B cell (primary cell): ENCODE measurements around the gene DNASE2. TPM values are rescaled to one million over a fixed set of nuclear protein-coding genes. Genes with fewer than 3 reads are reported as not detected.

Experiments
- ATAC-seq: fragments of 200-7000 bp; cut with Tn5 transposase; one replicate; pipeline ENCODE4 v1.10.0; 2021; ENCODE audit warnings: low read depth, mild to moderate bottlenecking, moderate number of reproducible peaks, moderate library complexity
- CTCF ChIA-PET: fragments of 350-600 bp; sonication (Branson Sonifier 250); formaldehyde crosslinking; loops from one replicate; lab custom pipeline; 2021; ENCODE audit warnings: antibody characterized with exemption, inconsistent platforms; lab: Charles Lee
- POLR2A ChIA-PET: fragments of 350-600 bp; sonication (Branson Sonifier 250); formaldehyde crosslinking; loops from one replicate; lab custom pipeline; 2021; ENCODE audit warnings: antibody characterized with exemption; lab: Charles Lee
- DNase-seq: peaks from one replicate; pipeline ENCODE4 v3.0.0; 2013
- H2AFZ ChIP-seq: 2 replicates; pipeline ENCODE4 v1.6.1; 2012; ENCODE audit warnings: mild to moderate bottlenecking, low read depth, low read length; ENCODE audit not compliant: insufficient read depth, poor library complexity, severe bottlenecking
- H3K27ac ChIP-seq, 2 donors: 1 replicate in 1 of 2; 2 replicates in 1 of 2; pipeline ENCODE4 v1.5.1; 2012 to 2013; ENCODE audit warnings: low read length in 2 of 2, mild to moderate bottlenecking in 2 of 2, moderate library complexity in 1 of 2
- H3K27me3 ChIP-seq, 4 experiments: fragments of 200-600 bp in 1 of 4; sonication (generic) in 1 of 4; replicated peaks in 1 of 4; 1 replicate in 2 of 4; 2 replicates in 2 of 4; pipeline versions ENCODE4 v1.6.1 to v1.7.0; 2013 to 2016; ENCODE audit warnings: low read length in 3 of 4, mild to moderate bottlenecking in 2 of 4, mixed read lengths in 1 of 4, moderate library complexity in 1 of 4; ENCODE audit not compliant: insufficient read depth in 4 of 4, control insufficient read depth in 3 of 4; ENCODE audit errors: control extremely low read depth in 1 of 4
- H3K36me3 ChIP-seq, 2 experiments: replicated peaks in 1 of 2; 1 replicate in 1 of 2; 2 replicates in 1 of 2; pipeline versions ENCODE4 v1.6.1 to v1.7.1; 2013; ENCODE audit warnings: low read length in 1 of 2; ENCODE audit not compliant: insufficient read depth in 2 of 2, control insufficient read depth in 1 of 2; ENCODE audit errors: control extremely low read depth in 1 of 2, extremely low read depth in 1 of 2
- H3K4me1 ChIP-seq, 2 donors: fragments of 200-600 bp in 1 of 2; sonication (generic) in 1 of 2; 1 replicate in 1 of 2; 2 replicates in 1 of 2; pipeline versions ENCODE4 v1.5.1 to v1.6.1; 2013 to 2017; ENCODE audit warnings: low read length in 2 of 2; ENCODE audit not compliant: control insufficient read depth in 2 of 2, insufficient read depth in 2 of 2
- H3K4me2 ChIP-seq: replicated peaks from 2 replicates; pipeline ENCODE3; 2012; ENCODE audit warnings: mild to moderate bottlenecking, low read depth, low read length; ENCODE audit not compliant: poor library complexity, severe bottlenecking
- H3K4me3 ChIP-seq, 5 experiments: fragments of 200-600 bp in 1 of 5; sonication (generic) in 1 of 5; 1 replicate in 3 of 5; 2 replicates in 2 of 5; pipeline versions ENCODE4 v1.5.1 to v1.7.0; 2011 to 2016; ENCODE audit warnings: low read length in 4 of 5, mild to moderate bottlenecking in 4 of 5, low read depth in 2 of 5, control low read depth in 1 of 5, moderate library complexity in 1 of 5; ENCODE audit not compliant: insufficient read depth in 1 of 5; ENCODE audit errors: control extremely low read depth in 1 of 5, extremely low read depth in 1 of 5
- H3K79me2 ChIP-seq: fragments of 200-600 bp; sonication (generic); one replicate; pipeline ENCODE4 v1.6.0; 2016; ENCODE audit warnings: low read length; ENCODE audit not compliant: control insufficient read depth, insufficient read depth
- H3K9ac ChIP-seq: fragments of 200-600 bp; sonication (generic); 2 replicates; pipeline ENCODE4 v1.6.1; 2017; ENCODE audit warnings: mild to moderate bottlenecking, low read length, moderate library complexity
- H3K9me3 ChIP-seq, 3 donors: one replicate each; pipeline versions ENCODE4 v1.6.1 to v1.7.1; 2013; ENCODE audit warnings: low read length in 2 of 3; ENCODE audit not compliant: control insufficient read depth in 2 of 3, insufficient read depth in 1 of 3; ENCODE audit errors: control extremely low read depth in 1 of 3
- H4K20me1 ChIP-seq: 2 replicates; pipeline ENCODE4 v1.6.0; 2012; ENCODE audit warnings: mild to moderate bottlenecking, low read length; ENCODE audit not compliant: insufficient read depth, control insufficient read depth, poor library complexity, severe bottlenecking
- H3K27ac Mint-ChIP-seq: one replicate; pipeline ENCODE4 v1.8.0; 2021; ENCODE audit warnings: mixed read lengths
- H3K27me3 Mint-ChIP-seq: one replicate; pipeline ENCODE4 v1.8.0; 2021; ENCODE audit warnings: mixed read lengths
- H3K4me1 Mint-ChIP-seq: one replicate; pipeline ENCODE4 v1.8.0; 2021; ENCODE audit warnings: mixed read lengths
- H3K4me3 Mint-ChIP-seq: one replicate; pipeline ENCODE4 v1.8.0; 2021; ENCODE audit warnings: mixed read lengths
- H3K9me3 Mint-ChIP-seq: one replicate; pipeline ENCODE4 v1.8.0; 2022; ENCODE audit warnings: mixed read lengths; ENCODE audit not compliant: insufficient read depth
- EZH2 ChIP-seq: IDR thresholded peaks from 2 replicates; pipeline ENCODE4 v1.6.1; 2012; ENCODE audit warnings: borderline replicate concordance, low read depth, mild to moderate bottlenecking, moderate library complexity, low read length; ENCODE audit not compliant: insufficient read depth, poor library complexity, severe bottlenecking
- WGBS: methylation state at CpG from one replicate; pipeline ENCODE4 v1.1.5; 2013; ENCODE audit warnings: missing lambda C conversion rate; ENCODE audit not compliant: insufficient coverage; 5-methylcytosine and 5-hydroxymethylcytosine counted together
- intact Hi-C: fragments of 100-400 bp; cut with micrococcal nuclease; formaldehyde crosslinking; loops from one replicate; pipeline ENCODE4 v1.10.0; 2022
- polyA plus RNA-seq: library from polyadenylated mRNA; depleted of rRNA; stranded (reverse); fragments of >200 nt; gene quantifications from 2 replicates; pipeline ENCODE4 v1.2.3, GENCODE V29; 2012
- total RNA-seq, 2 donors: library from RNA; stranded (reverse); fragments of 120-200 nt in 1 of 2; gene quantifications; 1 replicate in 1 of 2; 2 replicates in 1 of 2; pipeline versions ENCODE4 v1.2.3 to v1.2.4, GENCODE V29; 2013 to 2022
- TF ChIP-seq, protein P1 (sequence below): fragments of 200-600 bp; IDR thresholded peaks from one replicate; pipeline ENCODE4 v1.8.0; 2022; ENCODE audit warnings: antibody characterized with exemption, mild to moderate bottlenecking

The DNASE2 gene
- total and polyA plus RNA-seq, 2 donors (not counting 1 experiment from before 2014, with no cell fraction given), result 24.9 to 26.6 TPM

DNA sequence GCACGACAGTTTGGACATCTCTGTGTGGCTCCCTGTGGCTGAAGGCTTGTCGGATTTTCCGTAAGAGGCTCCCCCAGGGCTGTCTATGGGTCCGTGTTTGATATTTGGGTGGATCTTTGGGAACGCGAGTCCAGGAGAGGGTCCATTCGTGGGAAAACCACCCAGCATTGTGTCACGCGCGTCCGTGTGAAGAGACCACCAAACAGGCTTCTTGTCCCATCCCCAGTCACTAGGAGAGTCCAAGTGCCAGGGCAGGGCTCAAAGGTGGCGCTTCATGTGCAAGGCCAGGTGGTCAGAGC, 3.3 kb upstream of the DNASE2 start:
- peak overlapping the region; percentile 62 for H3K9ac ChIP-seq
- no peaks in the 10 kb centered on the region for H3K36me3 ChIP-seq
- ChIA-PET CTCF (interaction anchor here (0.6 to 7.1 kb wide), 8 partner anchors 11 to 293 kb away, joined by 3 to 58 read pairs (median 3); partner anchors contain the start of gene CALR), POLR2A (no interaction called here)
- DNase-seq (no peak), ATAC-seq (no peak)
- peak overlapping the region; percentile 66 for H2AFZ ChIP-seq
- intact Hi-C loops, result no loop called here
- Mint-ChIP-seq H3K27me3 (no peaks in the 10 kb centered on the region), H3K4me3 (peak overlapping the region; percentile 88), H3K4me1 (peaks cover 31% of the 10 kb centered on the region), H3K27ac (no peak overlapping the region), H3K9me3 (no peaks in the 10 kb centered on the region)
- H3K4me1 ChIP-seq, result peaks cover 19 to 41% of the 10 kb centered on the region in 2 donors
- no peaks in the 10 kb centered on the region for H4K20me1 ChIP-seq
- peaks cover 12% of the 10 kb centered on the region for H3K79me2 ChIP-seq
- no peak overlapping the region for H3K27ac ChIP-seq
- H3K9me3 ChIP-seq, result peaks cover 0 to 40% (median 5%) of the 10 kb centered on the region in 3 donors
- H3K4me2 ChIP-seq, result peak overlapping the region; percentile 90
- no peak for TF ChIP-seq EZH2
- TF ChIP-seq, protein P1, sequence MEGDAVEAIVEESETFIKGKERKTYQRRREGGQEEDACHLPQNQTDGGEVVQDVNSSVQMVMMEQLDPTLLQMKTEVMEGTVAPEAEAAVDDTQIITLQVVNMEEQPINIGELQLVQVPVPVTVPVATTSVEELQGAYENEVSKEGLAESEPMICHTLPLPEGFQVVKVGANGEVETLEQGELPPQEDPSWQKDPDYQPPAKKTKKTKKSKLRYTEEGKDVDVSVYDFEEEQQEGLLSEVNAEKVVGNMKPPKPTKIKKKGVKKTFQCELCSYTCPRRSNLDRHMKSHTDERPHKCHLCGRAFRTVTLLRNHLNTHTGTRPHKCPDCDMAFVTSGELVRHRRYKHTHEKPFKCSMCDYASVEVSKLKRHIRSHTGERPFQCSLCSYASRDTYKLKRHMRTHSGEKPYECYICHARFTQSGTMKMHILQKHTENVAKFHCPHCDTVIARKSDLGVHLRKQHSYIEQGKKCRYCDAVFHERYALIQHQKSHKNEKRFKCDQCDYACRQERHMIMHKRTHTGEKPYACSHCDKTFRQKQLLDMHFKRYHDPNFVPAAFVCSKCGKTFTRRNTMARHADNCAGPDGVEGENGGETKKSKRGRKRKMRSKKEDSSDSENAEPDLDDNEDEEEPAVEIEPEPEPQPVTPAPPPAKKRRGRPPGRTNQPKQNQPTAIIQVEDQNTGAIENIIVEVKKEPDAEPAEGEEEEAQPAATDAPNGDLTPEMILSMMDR, result no peak
- peak overlapping the region in 3 of 5 experiments; percentile 46 to 60 (median 54) for H3K4me3 ChIP-seq
- no peaks in the 10 kb centered on the region for H3K27me3 ChIP-seq
- 77% methylated on average over 12 of the region's 12 CpGs for WGBS

DNA sequence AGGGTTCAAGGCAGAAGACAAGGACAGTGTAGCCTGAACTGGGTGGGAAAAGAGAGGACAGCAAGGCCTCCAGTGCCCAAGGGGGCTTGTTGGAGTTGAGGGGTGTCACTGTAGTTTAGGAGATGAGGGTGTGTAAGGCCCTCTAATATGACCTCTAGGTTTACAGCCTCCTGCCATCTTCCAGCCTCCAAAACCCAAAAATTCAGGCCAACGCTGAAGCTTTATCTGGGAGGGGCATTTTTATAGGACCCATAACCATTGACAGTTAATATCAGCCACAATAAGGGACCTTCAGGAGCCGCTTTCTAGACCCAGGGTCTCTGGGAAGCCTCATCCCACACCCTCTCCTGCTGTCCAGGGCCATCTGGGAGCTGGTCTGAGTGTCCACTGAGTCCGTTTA, 3.0 kb upstream of the DNASE2 start:
- Histone ChIP-seq H4K20me1 (no peaks in the 10 kb centered on the region), H3K9me3 (peaks cover 0 to 40% (median 5%) of the 10 kb centered on the region in 3 donors), H3K4me2 (peak overlapping the region; percentile 90), H2AFZ (no peak overlapping the region), H3K27me3 (no peaks in the 10 kb centered on the region), H3K4me1 (peaks cover 19 to 41% of the 10 kb centered on the region in 2 donors), H3K79me2 (peaks cover 12% of the 10 kb centered on the region), H3K36me3 (no peaks in the 10 kb centered on the region), H3K9ac (no peak overlapping the region), H3K4me3 (no peak overlapping the region), H3K27ac (no peak overlapping the region)
- no peak for TF ChIP-seq EZH2
- Mint-ChIP-seq H3K27me3 (no peaks in the 10 kb centered on the region), H3K4me1 (peaks cover 31% of the 10 kb centered on the region), H3K27ac (peak overlapping the region; percentile 59), H3K4me3 (peak overlapping the region; percentile 52), H3K9me3 (no peaks in the 10 kb centered on the region)
- 93% methylated on average over 2 of the region's 3 CpGs for WGBS
- ChIA-PET CTCF (interaction anchor here (0.6 to 7.1 kb wide), 3 partner anchors 37 to 197 kb away, joined by 3 to 58 read pairs (median 7); no protein-coding TSS in a partner anchor), POLR2A (no interaction called here)
- DNase-seq (peak; percentile 13), ATAC-seq (no peak)
- intact Hi-C loops, result no loop called here
